Suppressor macrophage (primary cell): ENCODE results near the gene AMD1.
A peak's percentile ranks its signal among the peaks of the same experiment; 100 is the strongest.
"Not testable (repeated sequence)": the region's sequence is repeated elsewhere in the genome, so short reads cannot be mapped to it uniquely, and the experiment has no call there.

ENCODE experiments used
- DNase-seq, 4 experiments: peaks; one replicate each; pipeline ENCODE4 v3.0.0-alpha.2; 2020 to 2022
- total RNA-seq, 17 experiments: gene quantifications; one replicate each; lab custom pipeline; 2026; ENCODE audit warnings: mixed read lengths in 6 of 17, inconsistent platforms in 3 of 17; lab: John Stamatoyannopoulos, UW

AMD1 gene
- total RNA-seq = 112 to 286 (median 200) reads per million in 17 experiments

DNA sequence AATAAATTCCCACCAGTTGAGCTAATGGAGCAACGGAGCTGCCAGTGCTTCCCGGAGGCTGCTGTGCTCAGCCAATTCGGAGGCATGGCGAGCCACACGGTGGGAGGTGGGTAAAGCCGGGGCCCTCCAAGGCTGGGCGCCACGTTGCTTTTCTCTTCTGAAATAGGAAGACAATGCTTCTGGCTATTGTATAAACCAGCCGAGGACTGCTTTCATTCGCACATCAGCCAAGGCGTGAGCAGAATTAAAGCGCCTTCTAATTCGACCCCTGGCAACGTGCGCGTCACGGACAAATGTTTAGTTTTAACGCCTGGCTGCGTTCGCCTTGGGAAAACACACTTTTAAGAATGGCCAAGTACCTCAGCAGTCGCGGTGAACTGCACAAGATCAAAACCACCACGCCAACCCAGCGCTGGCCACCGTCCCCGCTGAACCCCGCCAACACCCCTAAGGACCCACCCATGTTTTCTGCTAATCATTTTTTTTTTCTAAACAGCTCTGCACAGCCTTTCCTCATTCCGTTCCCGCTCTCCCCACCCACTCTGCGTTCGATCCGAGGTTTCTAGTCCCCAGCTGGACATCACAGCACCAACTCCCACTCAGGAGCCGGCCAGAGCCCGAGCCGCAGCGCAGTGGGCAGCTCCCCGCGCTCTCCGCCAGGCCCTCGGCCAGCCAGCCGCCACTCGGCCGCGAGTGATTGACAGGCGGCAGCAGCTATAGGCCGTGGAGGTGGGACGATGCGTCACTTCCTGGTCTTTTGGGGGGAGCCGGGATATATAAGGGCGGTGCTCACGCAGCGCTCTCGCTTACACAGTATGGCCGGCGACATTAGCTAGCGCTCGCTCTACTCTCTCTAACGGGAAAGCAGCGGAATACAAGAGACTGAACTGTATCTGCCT is at the start of gene AMD1:
Gene AMD1 (plus strand): TSS at position 805 of the 899 bp plus-strand sequence. CDS start 321 bp downstream, outside the sequence.
- peak; percentile 98 to 99 (median 99) for DNase-seq

DNA sequence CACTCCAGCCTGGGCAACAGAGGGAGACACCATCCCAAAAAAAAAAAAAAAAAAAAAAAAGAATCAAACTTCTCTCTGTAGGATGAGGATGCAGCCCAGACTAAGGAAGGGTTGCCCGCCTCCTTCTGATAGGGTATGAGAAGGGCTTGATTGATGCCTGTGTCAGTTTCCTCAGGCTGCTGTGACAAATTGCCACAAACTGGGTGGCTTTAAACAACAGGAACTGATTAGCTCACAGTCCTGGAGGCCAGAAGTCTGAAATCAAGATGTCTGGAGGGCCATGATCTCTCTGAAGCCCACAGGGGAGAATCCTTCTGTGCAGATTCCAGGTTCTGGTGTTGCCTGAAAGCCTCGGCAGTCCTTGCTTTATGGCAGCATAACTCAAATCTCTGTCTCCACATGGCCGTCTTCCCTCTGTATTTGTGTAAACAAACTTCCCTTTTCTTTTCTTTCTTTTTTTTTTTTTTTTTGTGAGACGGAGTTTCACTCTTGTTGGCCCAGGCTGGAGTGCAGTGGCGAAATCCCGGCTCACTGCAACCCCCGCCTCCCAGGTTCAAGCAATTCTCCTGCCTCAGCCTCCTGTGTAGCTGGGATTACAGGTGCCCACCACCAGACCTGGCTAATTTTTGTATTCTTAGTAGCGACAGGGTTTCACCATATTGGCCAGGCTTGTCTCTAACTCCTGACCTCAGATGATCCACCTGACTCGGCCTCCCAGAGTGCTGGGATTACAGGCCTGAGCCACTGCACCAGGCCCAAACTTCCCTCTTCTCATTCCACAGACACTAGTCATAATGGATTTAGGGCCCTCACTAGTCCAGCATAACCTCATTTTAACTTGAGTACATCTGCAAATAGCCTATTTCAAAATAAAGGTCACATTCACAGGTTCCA is 48.1 kb upstream of the AMD1 start:
- peak; percentile 68 to 83 (median 80) for DNase-seq

DNA sequence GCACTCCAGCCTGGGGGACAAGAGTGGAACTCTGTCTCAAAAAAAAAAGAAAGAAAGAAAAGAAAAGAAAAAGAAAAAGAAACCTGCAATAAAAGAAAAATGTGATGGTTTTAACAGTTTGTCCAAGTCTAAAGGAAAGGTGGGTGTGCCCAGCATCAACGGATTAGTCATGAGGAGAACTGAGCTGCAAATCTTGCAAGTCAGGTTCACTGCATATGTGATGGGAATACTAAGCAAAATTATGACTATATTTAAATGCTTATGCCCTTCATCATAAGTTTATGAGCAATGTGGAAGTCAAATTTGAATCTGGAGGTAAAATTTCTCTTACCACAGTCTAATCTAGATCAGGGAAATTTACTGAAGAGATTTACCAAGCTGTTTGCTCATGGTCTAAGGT is 46.2 kb upstream of the AMD1 start:
- DNase-seq = peak in 3 of 4 experiments; percentile 21 to 47 (median 39)

DNA sequence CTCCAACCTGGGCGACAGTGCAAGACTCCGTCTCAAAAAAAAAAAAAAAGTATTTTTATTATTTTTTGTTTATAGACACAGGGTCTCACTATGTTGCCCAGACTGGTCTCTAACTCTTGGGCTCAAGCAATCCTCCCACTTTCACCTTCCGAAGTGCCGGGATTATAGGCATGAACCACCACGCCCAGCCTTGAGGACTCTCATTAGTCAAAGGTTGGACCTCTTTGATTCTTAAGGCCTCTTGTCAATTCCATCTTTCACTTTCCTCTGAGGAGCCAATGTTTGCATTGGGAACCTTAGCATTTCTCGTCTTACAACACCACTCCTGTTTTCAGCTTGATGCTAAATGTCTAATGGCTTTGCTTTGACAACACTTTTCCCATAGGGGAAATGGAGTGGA is 43.2 kb upstream of the AMD1 start:
- no peak for DNase-seq

DNA sequence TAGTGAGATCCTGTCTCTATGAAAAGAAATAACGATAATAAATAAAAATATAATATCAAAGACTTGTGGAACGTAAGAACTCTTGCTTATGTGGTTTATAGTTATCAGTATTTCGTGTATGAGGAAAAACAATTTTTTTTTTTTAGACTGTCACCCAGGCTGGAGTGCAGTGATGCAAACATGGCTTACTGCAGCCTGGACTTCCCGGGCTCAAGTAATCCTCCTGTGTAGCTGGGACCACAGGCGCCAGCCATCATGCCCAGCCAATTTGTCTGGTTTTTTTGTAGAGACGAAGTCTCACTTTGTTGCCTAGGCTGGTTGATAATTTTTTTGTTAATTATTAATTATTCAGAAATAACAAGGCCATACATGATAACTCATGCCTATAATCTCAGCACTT is 40.8 kb upstream of the AMD1 start:
- no peak for DNase-seq

DNA sequence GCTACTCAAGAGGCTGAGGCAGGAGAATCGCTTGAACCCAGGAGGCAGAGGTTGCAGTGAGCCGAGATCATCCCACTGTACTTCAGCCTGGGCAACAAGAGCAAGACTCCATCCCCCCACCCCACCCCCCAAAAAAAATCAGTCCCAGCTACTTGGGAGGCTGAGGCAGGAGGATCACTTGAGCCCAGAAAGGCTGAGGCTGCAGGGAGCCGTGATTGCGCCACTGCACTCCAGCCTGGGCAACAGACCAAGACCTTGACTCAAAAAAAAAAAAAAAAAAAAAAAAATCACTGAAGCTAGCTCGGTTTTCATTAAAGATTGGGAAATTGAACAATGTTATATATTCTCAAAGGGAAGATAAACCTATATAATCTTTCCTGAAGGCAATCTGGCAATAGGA is 38.8 kb upstream of the AMD1 start:
- DNase-seq = not testable (repeated sequence)

DNA sequence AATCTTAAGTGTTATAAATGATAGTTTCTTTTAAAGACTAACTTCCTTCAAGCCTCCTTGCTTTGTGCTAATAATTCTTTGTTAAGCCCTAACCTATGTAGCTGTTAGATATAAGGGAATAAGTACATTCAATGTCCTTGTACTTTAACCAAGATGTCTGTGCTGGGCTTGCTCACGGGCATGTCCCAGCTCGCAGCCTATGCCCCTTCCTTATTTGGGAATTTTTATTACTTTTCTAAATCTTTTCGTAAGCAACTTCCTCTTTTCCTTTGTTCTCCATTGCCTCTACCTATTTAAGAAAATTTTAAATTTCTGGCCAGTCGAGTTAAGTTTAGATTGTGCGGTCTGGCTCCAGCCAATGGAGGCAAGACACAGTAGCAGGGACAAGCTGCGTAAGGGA is 33.3 kb upstream of the AMD1 start:
- DNase-seq = peak; percentile 41 to 54 (median 46)

DNA sequence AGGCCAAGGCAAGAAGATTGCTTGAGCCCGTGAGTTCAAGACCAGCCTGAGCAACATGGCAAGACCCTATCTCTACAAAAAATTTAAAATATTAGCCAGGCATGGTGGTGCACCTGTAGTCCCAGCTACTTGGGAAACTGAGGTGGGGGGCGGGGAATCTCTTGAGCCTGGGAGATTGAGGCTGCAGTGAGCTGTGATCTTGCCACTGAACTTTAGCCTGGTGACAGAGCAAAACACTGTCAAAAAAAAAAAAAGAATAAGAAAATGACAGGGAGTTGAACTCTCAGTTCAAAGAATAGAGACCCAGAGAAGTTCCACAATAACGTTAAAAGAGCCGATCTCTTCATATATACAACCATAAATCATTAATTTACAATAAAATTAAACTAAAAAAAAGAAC is 24.8 kb upstream of the AMD1 start:
- no peak for DNase-seq

DNA sequence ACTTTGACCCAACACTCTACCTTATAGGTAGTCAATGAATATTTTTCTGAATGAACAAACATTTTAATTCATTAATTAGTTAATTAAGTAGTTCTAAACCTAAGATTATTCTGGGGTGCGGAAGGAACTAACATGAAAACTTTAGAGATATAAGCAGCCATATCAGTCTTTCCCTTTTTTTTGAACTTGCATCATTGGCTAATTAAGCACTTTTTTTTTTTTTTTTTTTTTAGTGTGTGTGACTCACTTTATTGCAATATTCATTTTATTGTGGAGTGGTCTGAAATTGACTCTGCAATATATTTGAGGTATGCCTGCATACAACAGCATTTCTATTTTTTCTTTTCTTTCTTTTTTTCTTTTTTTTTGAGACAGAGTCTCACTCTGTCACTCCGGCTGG is 21.8 kb upstream of the AMD1 start:
- peak in 2 of 4 experiments; percentile 34 to 45 for DNase-seq

DNA sequence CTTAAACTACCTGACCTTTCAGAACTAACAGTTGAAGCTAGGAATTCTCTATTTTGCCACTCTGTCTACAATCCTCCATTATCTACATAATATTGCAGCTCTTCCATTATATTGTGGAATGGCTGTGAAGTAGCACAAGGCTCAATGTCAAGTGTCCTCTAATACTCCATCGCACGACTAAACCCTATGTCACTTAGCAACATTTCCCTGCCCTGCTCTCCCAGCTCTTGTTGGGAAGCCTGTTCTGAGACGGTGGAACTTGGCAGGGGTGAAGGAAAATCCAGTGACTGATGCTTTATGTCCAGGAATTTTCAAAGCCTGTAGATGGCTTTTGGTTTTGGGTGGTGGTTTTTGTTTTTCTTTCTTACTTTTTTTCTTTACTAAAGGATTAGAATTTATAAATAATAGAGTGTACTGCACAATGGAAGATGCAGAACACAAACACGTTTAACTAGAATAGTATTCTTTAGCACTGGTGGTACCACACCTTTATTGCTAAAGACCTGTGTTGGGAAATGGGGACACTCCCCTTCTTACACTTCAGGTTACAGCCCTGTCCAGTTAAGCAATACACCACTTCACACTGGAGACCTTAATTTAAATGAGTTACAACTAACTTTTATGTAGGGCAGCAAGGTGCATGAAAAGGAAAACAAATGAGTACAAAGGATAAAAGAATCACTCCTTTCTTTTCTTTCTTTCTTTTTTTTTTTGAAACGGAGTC is 20.7 kb upstream of the AMD1 start:
- DNase-seq = no peak

DNA sequence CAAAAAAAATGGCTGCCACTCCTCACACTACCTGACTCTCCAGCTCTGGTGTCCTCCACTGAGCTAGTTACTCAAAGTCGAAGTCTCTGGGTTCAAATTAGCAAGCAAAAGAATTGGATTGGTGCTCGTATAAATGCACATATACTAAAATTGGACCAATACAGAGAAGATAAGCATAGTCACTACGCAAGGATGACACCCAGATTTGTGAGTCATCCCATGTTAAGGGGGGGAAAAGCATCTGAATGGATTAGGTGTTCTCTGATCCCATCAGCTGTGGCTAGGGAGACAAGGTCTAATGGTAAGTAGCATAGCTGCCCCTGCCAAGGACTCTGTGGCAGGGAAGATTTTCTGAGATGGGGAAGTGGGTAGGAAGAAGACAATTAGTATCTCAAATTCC is 18.3 kb upstream of the AMD1 start:
- DNase-seq = no peak

DNA sequence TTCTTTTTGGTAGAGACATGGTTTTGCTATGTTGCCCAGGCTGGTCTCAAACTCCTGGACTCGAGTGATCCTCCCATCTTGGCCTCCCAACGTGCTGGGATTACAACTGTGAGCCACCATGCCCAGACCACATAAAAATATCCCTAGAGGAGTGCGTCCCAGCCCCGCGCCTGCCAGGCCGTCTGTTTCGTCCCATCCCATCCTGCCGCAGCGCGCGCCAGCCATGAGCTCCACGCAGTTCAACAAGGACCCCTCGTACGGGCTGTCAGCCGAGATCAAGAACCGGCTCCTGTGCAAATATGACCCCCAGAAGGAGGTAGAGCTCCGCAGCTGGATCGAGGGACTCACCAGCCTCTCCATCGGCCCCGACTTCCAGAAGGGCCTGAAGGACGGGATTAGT is 16.6 kb upstream of the AMD1 start:
- DNase-seq = no peak

DNA sequence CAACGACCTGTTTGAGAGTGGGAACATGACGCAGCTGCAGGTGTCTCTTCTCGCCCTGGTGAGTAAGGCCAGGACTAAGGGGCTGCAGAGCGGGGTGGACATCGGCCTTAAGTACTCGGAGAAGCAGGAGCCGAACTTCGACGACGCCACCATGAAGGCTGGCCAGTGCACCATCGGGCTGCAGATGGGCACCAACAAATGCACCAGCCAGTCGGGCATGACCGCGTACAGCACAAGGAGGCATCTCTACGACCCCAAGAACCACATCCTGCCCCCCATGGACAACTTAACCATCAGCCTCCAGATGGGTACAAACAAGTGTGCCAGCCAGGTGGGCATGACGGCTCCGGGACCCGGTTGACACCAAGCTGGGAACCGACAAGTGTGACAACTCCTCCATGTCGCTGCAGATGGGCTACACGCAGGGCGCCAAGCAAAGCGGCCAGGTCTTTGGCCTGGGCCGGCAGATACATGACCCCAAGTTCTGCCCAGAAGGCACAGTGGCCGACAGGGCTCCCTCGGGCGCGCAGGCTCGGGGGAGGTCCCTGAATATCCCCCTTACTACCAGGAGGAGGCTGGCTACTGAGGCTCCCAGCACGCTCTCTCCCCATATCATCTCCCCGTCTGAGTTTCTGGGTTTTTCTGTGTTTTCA is 15.9 kb upstream of the AMD1 start:
- DNase-seq = no peak

DNA sequence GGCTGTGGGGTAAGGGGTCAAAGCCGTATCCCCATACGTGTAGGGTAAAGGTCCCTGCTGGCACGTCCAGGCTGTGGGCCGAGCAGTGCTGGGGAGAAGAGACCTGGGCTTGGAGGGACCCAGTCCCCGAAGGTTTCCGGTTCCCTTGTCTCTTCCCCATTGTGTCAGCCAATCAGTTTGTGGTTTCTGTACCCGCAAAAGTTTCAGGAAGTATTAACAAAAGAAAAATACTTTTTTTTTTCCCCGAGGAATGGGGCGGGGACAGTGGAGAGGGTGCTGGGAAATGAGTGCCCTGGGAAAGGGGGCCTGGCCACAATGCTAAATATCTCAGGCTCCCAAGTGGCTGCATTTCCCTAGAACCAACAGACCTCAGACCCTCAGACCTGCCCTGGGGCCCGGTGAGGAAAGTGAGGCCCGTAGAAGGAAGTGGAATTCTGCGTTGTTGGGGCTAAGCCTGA is 15.2 kb upstream of the AMD1 start:
- DNase-seq = peak; percentile 67 to 83 (median 81)

DNA sequence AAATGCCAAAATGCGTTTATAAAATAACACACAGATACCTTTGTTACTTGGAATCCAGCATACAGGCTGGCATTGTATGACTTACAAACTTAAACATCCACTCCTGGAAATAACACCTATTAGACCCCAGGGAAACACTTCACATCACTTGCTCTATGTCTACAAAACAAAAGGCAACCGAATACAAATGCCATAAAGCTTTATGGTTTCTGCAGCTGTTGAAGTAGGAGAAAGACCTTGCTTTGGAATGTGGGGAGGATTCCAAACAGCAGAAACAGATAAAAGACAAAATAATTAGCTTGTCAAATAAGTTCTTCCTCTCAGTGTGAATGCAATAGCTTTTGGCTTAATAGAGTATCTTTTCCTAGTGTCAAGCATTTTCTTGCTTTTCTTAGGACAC is 9.8 kb upstream of the AMD1 start:
- DNase-seq = no peak

DNA sequence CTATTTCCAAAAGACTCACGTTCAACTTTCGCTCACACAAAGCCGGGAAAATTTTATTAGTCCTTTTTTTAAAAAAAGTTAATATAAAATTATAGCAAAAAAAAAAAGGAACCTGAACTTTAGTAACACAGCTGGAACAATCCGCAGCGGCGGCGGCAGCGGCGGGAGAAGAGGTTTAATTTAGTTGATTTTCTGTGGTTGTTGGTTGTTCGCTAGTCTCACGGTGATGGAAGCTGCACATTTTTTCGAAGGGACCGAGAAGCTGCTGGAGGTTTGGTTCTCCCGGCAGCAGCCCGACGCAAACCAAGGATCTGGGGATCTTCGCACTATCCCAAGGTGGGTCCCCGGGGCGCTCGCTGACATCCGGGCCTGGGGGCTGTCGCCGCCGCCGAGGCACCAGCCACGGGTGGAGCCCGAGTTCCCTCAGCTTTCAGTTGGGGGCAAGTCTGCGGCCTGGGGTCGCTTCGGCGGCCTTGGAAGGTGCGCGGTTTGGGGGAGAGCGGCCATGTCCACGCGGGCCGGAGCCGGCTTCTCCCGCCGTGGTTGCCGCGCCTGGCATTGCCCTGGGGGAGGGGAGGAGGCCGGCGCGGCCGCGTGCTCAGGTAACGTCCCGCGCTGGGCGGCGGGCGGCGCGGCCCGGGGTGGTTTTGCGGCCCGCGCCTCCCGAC is 429 bp downstream of the AMD1 start:
- DNase-seq = peak; percentile 37 to 62 (median 48)

DNA sequence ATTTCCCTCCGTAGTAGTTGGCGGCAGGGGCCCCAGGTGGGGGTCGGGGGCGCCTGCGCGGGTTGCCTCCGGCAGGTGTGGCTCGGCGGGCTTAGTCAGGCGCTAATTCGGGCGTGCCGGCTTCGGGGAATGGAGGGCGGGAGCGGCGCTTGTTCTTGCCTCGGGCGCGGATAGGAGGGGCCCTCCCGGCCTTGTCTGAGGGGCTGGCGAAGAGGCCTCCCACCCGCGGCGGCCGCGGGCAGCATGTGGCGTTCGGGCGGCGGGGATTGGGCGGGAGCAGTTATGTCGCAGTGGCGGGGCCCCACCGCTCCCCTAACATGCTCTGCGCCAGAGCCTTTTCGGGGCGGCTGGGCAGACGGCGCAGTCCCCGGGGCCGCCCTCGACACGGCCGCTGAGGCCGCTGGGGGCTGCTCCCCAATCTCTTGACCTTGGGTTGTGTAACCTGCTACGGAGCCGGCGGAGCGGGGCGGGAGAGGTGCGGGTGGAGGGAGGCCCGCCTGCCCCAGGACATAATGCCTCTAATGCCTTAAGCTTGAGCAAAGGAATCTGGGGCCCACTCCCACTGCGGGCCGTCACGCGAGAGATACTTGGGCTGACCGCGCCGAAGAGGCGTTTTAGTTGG is 1.1 kb downstream of the AMD1 start:
- peak; percentile 38 to 65 (median 50) for DNase-seq

DNA sequence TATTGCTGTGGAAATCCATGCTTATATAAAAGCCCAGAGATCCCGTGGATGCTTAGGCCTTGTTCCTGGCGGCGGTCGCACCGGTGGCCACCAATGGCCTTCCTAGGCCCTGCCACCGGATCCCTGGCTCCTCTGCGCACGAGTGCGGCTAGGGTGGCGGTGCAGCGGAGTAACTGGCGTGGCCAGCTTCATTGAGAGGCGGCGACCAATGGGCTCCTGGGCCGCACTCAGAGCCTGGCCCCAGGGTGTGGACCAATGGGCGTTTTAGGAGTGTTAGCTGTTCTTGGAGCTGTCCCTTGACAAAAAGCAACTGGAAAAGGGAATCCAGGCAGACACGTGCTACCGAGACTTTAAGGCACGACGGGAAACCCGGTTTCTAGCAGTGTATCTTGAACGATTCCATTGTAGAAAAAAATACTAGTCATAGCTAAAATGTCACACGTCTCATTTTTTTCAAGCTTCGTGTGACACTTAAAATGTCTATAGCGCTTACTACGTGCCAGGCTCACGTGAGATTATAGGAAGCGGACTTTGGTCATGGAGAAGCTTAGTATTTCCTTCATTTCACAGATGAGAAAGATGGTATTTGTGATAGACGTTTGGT is 1.7 kb downstream of the AMD1 start:
- DNase-seq = peak; percentile 89 to 93 (median 93)

DNA sequence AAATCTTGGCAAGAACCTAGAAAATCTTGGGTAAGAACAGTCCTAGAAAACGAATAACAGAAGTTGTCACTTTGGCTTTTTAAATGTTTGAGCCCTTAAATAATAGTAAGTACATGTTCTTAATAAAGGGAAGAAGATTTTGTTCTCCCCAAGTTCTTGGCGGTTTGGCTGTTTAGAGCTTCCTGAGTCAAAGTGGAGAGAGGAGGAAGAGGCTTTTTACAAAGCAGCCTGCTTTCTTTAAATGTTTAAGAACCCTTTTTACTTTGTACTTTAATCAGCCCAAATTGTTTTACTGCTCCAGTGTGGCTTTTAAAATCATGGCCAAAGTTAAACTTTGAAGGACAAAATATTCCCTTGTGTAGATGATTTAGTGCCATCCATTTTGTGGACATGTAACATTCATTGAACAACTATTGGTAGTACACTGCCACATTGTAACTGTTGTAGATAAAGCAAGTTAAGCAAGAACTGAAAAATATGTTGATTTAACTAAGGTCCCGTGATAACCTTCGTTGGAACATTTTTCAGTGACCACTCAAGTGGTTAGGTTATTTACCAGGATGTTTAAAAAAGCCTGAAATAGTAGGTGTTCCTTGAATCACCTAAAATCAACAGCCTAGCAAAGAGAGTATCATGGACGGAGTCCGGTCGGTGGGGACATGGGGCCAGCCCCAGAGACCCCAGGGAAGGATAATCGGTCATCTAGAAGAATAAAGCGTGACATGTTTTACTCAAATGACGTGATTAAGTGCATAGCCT is 2.4 kb downstream of the AMD1 start:
- peak; percentile 17 to 52 (median 38) for DNase-seq

DNA sequence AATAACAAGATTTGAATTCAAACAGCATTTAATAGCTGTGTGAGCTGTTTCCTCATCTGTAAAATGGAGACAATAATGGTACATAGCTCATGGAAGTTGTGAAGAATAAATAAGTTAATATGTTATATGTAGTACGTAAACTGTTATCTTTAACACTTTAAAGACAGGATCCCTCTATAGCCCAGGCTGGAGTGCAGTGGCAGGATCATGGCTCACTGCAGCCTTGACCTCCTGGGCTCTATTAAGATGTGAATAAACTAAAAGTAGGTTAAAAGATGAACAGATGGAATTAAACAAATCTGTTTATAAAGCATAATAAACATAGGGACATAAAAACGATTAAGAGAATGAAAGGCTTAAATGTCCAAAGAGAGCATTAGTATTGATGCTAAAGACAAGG is 3.0 kb downstream of the AMD1 start:
- DNase-seq = no peak
